Measurements from ENCODE around the gene SORCS2. TPM values are rescaled to one million over a fixed set of nuclear protein-coding genes. Genes with fewer than 3 reads are reported as not detected.

Gene SORCS2
- total RNA-seq, 2 donors from 2014 or later, result 0.68 to 0.92 TPM

DNA sequence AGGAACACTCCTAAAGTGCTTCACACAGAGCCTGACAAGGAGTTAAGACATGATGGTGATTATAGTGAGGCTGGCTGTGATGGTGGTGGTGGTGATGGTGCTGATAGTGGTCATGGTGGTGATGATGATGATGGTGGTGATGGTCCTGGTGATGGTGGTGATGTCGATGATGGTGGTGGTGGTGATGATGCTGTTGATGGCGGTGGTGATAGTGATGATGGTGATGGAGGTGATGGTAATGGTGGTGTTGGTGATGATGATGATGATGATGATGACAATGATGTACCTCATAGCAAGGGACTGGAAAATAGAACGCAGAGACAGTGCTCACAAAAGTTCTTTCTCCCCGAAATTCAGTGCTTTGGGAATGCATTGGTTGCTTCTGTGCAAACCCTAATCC lies 276.7 kb downstream of the SORCS2 start:
- ATAC-seq (ENCODE audit: insufficient number of reproducible peaks, low FRiP score, low read depth), result no peak
- no peak overlapping the region for H3K4me3 ChIP-seq
- H3K4me1 ChIP-seq (ENCODE audit: control insufficient read depth in 1 of 2, low read depth in 2 of 2), result no peaks in the 10 kb centered on the region
- no peaks in the 10 kb centered on the region for H3K27me3 ChIP-seq (replicated peaks; ENCODE audit: insufficient read depth)
- no peak for DNase-seq (ENCODE audit: low spot score)
- TF ChIP-seq, protein P1, sequence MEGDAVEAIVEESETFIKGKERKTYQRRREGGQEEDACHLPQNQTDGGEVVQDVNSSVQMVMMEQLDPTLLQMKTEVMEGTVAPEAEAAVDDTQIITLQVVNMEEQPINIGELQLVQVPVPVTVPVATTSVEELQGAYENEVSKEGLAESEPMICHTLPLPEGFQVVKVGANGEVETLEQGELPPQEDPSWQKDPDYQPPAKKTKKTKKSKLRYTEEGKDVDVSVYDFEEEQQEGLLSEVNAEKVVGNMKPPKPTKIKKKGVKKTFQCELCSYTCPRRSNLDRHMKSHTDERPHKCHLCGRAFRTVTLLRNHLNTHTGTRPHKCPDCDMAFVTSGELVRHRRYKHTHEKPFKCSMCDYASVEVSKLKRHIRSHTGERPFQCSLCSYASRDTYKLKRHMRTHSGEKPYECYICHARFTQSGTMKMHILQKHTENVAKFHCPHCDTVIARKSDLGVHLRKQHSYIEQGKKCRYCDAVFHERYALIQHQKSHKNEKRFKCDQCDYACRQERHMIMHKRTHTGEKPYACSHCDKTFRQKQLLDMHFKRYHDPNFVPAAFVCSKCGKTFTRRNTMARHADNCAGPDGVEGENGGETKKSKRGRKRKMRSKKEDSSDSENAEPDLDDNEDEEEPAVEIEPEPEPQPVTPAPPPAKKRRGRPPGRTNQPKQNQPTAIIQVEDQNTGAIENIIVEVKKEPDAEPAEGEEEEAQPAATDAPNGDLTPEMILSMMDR (IDR thresholded peaks at IDR 0.05), result no peak
- H3K36me3 ChIP-seq, result no peaks in the 10 kb centered on the region
- H3K9me3 ChIP-seq, result peaks cover 3% of the 10 kb centered on the region
- no peak overlapping the region for H3K27ac ChIP-seq

DNA sequence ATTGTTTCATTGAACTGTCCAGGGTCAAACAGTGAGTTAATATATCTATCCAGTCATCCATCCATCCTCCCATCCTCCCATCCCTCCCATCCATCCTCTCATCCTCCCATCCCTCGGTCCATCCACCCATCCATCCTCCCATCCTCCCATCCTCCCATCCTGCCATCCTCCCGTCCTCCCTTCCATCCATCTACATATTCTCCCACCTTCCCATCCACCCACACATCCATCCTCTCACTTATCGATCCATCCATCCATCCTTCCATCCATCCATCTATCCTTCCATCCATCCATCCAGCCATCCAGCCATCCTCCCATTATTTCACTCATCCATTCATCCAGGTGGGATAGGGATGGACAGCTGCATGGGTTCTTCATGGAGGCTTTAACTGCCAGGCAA lies 277.8 kb downstream of the SORCS2 start:
- TF ChIP-seq, protein P1 (IDR thresholded peaks at IDR 0.05), result no peak
- H3K36me3 ChIP-seq, result no peaks in the 10 kb centered on the region
- H3K4me3 ChIP-seq, result no peak overlapping the region
- H3K4me1 ChIP-seq (ENCODE audit: control insufficient read depth in 1 of 2, low read depth in 2 of 2), result no peaks in the 10 kb centered on the region
- H3K9me3 ChIP-seq, result peaks cover 3% of the 10 kb centered on the region
- no peak overlapping the region for H3K27ac ChIP-seq
- no peaks in the 10 kb centered on the region for H3K27me3 ChIP-seq (replicated peaks; ENCODE audit: insufficient read depth)
- no peak for ATAC-seq (ENCODE audit: insufficient number of reproducible peaks, low FRiP score, low read depth)
- no peak for DNase-seq (ENCODE audit: low spot score)

DNA sequence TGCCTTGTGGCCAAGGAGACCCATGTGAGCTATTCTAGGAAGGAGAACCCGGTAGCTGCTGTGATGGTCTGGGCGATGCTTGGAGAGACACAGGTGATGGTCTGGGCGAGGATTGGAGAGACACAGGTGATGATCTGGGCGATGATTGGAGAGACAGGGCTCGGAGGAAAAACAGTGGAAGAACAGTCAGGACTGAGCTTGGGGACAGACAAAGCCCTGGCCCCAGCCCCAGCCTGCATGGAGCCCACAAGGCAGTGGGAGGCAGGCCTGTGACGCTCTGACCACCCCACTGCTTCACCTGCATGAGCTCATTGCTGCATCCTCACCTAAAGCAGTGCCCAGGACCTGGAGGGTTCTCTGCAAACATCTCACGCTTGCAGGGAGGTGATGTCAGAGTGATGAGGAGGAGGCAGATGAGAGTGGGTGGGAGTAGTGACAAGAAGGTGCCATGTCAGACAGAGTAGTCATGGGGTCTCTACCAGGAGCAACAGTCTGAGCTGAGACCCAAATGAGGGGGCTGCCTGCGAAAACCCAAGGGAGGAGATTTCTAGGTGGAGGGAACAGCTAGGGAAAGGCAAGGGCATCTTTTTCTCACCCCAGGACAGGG lies 278.3 kb downstream of the SORCS2 start:
- ATAC-seq (ENCODE audit: insufficient number of reproducible peaks, low FRiP score, low read depth), result no peak
- Histone ChIP-seq H3K27me3 (replicated peaks; ENCODE audit: insufficient read depth) (no peaks in the 10 kb centered on the region), H3K9me3 (peaks cover 3% of the 10 kb centered on the region), H3K4me1 (ENCODE audit: control insufficient read depth in 1 of 2, low read depth in 2 of 2) (no peaks in the 10 kb centered on the region), H3K36me3 (no peaks in the 10 kb centered on the region), H3K27ac (no peak overlapping the region), H3K4me3 (no peak overlapping the region)
- DNase-seq (ENCODE audit: low spot score), result no peak
- TF ChIP-seq, protein P1 (IDR thresholded peaks at IDR 0.05), result no peak

DNA sequence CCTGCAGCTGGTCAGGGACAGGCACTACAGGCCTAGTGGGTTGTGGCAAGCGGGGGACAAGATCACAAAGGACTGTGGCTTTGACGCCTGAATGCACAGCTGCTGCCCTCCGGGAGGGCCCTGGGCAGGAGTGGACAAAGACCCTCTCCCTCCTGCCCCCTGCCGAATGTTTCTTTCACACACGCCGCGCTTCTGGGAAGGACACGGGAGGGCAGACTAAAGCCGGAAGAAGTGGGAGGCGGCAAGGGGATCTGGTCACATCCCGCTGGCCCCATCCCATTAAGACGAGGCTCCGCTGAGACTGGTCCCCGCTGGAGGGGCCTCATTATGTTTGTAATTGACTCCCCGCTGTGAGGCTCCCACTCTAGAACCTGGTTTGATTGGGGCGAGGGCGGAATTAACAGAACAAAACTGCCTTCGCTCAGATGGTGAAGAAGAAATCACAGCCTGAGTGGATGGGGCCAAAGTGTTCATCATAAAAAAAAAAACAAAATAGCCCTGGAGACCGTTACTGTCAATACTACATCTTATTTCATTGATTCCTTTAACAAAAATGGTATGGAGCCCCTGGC lies 280.2 kb downstream of the SORCS2 start:
- Histone ChIP-seq H3K27me3 (replicated peaks; ENCODE audit: insufficient read depth) (no peaks in the 10 kb centered on the region), H3K4me1 (ENCODE audit: control insufficient read depth in 1 of 2, low read depth in 2 of 2) (no peaks in the 10 kb centered on the region), H3K9me3 (no peaks in the 10 kb centered on the region), H3K4me3 (no peak overlapping the region), H3K36me3 (no peaks in the 10 kb centered on the region), H3K27ac (no peak overlapping the region)
- ATAC-seq (ENCODE audit: insufficient number of reproducible peaks, low FRiP score, low read depth) (no peak), DNase-seq (ENCODE audit: low spot score) (no peak)
- TF ChIP-seq, protein P1 (IDR thresholded peaks at IDR 0.05), result no peak

DNA sequence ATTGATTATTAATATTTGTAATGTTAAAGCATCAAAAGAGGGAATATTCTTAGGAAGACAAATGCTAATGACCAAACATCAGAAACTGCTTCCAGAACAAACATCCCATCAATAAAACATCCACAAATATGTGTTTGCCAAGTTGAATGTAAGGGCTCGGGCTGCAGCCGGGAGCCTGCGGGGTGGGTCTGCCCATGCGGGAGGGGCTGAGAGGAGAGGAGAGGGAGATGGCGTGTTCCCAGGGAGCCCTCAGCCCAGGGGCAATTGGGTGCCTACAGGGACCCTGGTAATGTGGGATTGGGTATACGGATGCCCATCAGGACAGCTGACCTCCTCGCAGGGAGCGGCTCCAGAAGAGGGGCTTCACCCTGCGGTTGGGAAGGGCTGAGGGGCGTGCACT lies 280.7 kb downstream of the SORCS2 start:
- Histone ChIP-seq H3K4me3 (no peak overlapping the region), H3K36me3 (no peaks in the 10 kb centered on the region), H3K4me1 (ENCODE audit: control insufficient read depth in 1 of 2, low read depth in 2 of 2) (no peaks in the 10 kb centered on the region), H3K27ac (no peak overlapping the region), H3K27me3 (replicated peaks; ENCODE audit: insufficient read depth) (no peaks in the 10 kb centered on the region), H3K9me3 (no peaks in the 10 kb centered on the region)
- no peak for DNase-seq (ENCODE audit: low spot score)
- no peak for ATAC-seq (ENCODE audit: insufficient number of reproducible peaks, low FRiP score, low read depth)
- TF ChIP-seq, protein P1 (IDR thresholded peaks at IDR 0.05), result no peak
